ENCODE measurements around the gene OTUD3.
"Not testable (repeated sequence)": the region's sequence is repeated elsewhere in the genome, so short reads cannot be mapped to it uniquely, and the experiment has no call there.

DNA sequence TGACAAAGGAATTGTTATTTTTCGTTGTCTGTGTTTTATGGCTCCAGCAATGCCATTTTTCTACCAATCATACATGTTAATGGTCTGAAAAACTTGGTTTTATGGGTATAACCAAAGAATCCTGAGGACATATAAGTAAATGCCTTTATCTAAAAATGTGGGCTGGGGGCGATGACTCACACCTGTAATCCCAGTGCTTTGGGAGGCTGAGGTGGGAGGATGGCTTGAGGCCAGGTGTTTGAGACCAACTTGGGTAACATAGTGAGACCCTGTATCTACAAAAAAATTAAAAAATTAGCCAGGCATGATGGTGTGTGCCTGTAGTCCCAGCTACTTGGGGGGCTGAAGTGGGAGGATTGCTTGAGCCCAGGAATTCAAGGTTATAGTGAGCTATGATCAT lies 12.7 kb upstream of the OTUD3 start:
- TF ChIP-seq, protein P1, sequence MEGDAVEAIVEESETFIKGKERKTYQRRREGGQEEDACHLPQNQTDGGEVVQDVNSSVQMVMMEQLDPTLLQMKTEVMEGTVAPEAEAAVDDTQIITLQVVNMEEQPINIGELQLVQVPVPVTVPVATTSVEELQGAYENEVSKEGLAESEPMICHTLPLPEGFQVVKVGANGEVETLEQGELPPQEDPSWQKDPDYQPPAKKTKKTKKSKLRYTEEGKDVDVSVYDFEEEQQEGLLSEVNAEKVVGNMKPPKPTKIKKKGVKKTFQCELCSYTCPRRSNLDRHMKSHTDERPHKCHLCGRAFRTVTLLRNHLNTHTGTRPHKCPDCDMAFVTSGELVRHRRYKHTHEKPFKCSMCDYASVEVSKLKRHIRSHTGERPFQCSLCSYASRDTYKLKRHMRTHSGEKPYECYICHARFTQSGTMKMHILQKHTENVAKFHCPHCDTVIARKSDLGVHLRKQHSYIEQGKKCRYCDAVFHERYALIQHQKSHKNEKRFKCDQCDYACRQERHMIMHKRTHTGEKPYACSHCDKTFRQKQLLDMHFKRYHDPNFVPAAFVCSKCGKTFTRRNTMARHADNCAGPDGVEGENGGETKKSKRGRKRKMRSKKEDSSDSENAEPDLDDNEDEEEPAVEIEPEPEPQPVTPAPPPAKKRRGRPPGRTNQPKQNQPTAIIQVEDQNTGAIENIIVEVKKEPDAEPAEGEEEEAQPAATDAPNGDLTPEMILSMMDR (conservative IDR thresholded peaks at IDR 0.05) = not testable (repeated sequence)
- TF ChIP-seq EZH2 (IDR thresholded peaks at IDR 0.05; ENCODE audit: low read depth) = not testable (repeated sequence)

Measured in PC-9 (cell line).